Liver (tissue), 9 donors: ENCODE results near the gene TBC1D22B. TPM values are rescaled to one million over a fixed set of nuclear protein-coding genes. Genes with fewer than 3 reads are reported as not detected.

Source experiments
- DNase-seq: peaks from one replicate; pipeline ENCODE4 v3.0.0-alpha.2; 2017; ENCODE audit warnings: low spot score
- H3K27ac ChIP-seq, 2 donors: one replicate each; pipeline ENCODE4 v1.7.0; 2013; ENCODE audit warnings: inconsistent platforms in 2 of 2, low read length in 2 of 2, control low read depth in 1 of 2, low read depth in 1 of 2, mild to moderate bottlenecking in 1 of 2
- H3K27me3 ChIP-seq, 4 donors: one replicate each; pipeline versions ENCODE4 v1.6.1 to v1.7.0; 2013; ENCODE audit warnings: low read length in 3 of 4, inconsistent platforms in 1 of 4, mild to moderate bottlenecking in 1 of 4, moderate library complexity in 1 of 4; ENCODE audit not compliant: control insufficient read depth in 4 of 4, insufficient read depth in 4 of 4
- H3K36me3 ChIP-seq, 4 donors: one replicate each; pipeline versions ENCODE4 v1.6.1 to v1.7.0; 2013; ENCODE audit warnings: low read length in 3 of 4, mild to moderate bottlenecking in 3 of 4, low read depth in 1 of 4, moderate library complexity in 1 of 4; ENCODE audit not compliant: control insufficient read depth in 4 of 4, insufficient read depth in 3 of 4
- H3K4me1 ChIP-seq, 4 donors: one replicate each; pipeline versions ENCODE4 v1.6.1 to v1.7.0; 2013; ENCODE audit warnings: low read length in 3 of 4, mild to moderate bottlenecking in 3 of 4, moderate library complexity in 1 of 4; ENCODE audit not compliant: control insufficient read depth in 4 of 4, insufficient read depth in 4 of 4
- H3K4me3 ChIP-seq, 3 donors: one replicate each; pipeline versions ENCODE4 v1.6.1 to v1.7.0; 2013; ENCODE audit warnings: low read length in 3 of 3, control low read depth in 1 of 3, low read depth in 1 of 3, mild to moderate bottlenecking in 1 of 3
- H3K9ac ChIP-seq, 2 donors: one replicate each; pipeline ENCODE4 v1.7.0; 2013; ENCODE audit warnings: low read length in 2 of 2, mild to moderate bottlenecking in 2 of 2, moderate library complexity in 2 of 2, control low read depth in 1 of 2, low read depth in 1 of 2
- H3K9me3 ChIP-seq, 4 donors: one replicate each; pipeline versions ENCODE4 v1.6.1 to v1.7.0; 2013; ENCODE audit warnings: low read length in 3 of 4; ENCODE audit not compliant: control insufficient read depth in 4 of 4
- EGR1 ChIP-seq, 2 donors: IDR thresholded peaks; 2 replicates each; pipeline ENCODE4 v1.6.1; 2016 to 2018; ENCODE audit warnings: antibody characterized with exemption in 2 of 2, low read depth in 2 of 2
- FOXA1 ChIP-seq: IDR thresholded peaks from 2 replicates; pipeline ENCODE4 v1.6.1; 2016; ENCODE audit warnings: antibody characterized with exemption
- FOXA2 ChIP-seq: IDR thresholded peaks from 2 replicates; pipeline ENCODE4 v1.6.1; 2016; ENCODE audit warnings: antibody characterized with exemption
- GABPA ChIP-seq, 2 donors: IDR thresholded peaks in 1 of 2; conservative IDR thresholded peaks in 1 of 2; 2 replicates each; pipeline ENCODE4 v1.6.1; 2016; ENCODE audit warnings: antibody characterized with exemption in 2 of 2, mild to moderate bottlenecking in 1 of 2, moderate library complexity in 1 of 2
- HNF4G ChIP-seq: IDR thresholded peaks from 2 replicates; pipeline ENCODE4 v1.6.1; 2016; ENCODE audit warnings: antibody characterized with exemption
- MAX ChIP-seq: IDR thresholded peaks from 2 replicates; pipeline ENCODE4 v1.6.1; 2016; ENCODE audit warnings: antibody characterized with exemption
- NR2F2 ChIP-seq: IDR thresholded peaks from 2 replicates; pipeline ENCODE4 v1.6.1; 2016; ENCODE audit warnings: antibody characterized with exemption
- RAD21 ChIP-seq, 2 donors: IDR thresholded peaks; 2 replicates each; pipeline ENCODE4 v1.6.1; 2016; ENCODE audit warnings: antibody characterized with exemption in 2 of 2, mild to moderate bottlenecking in 2 of 2
- REST ChIP-seq: IDR thresholded peaks from 2 replicates; pipeline ENCODE4 v1.6.1; 2016; ENCODE audit warnings: antibody characterized with exemption, mild to moderate bottlenecking
- RXRA ChIP-seq, 2 donors: IDR thresholded peaks; 2 replicates each; pipeline ENCODE4 v1.6.1; 2017 to 2018; ENCODE audit warnings: antibody characterized with exemption in 2 of 2, mild to moderate bottlenecking in 1 of 2
- TAF1 ChIP-seq: conservative IDR thresholded peaks from 2 replicates; pipeline ENCODE4 v1.6.1; 2016; ENCODE audit warnings: antibody characterized with exemption, mild to moderate bottlenecking
- WGBS: extraction: QIAGEN DNeasy Blood & Tissue Kit; methylation state at CpG from one replicate; pipeline ENCODE4 v1.1.7; 2013; 5-methylcytosine and 5-hydroxymethylcytosine counted together
- polyA plus RNA-seq, 2 donors: library from polyadenylated mRNA; stranded (reverse) in 1 of 2; unstranded in 1 of 2; fragments of 200-250 nt in 1 of 2; fragments of >200 nt in 1 of 2; fragmentation: Nextera tagmentation in 1 of 2; extraction: Ambion mirVana in 1 of 2; gene quantifications; one replicate each; pipeline versions ENCODE4 v1.2.1 to v1.2.3, GENCODE V29; 2013 to 2015
- total RNA-seq, 2 donors: library from RNA; depleted of rRNA; stranded (reverse); fragments of >200 nt; gene quantifications; one replicate each; pipeline ENCODE4 v1.2.3, GENCODE V29; 2014
- TF ChIP-seq, protein P1 (sequence below): fragments of 150-350 bp; IDR thresholded peaks from 2 replicates; pipeline ENCODE4 v1.5.1; 2017; ENCODE audit warnings: improper control_type of control experiment, low read depth, low read length; ENCODE audit not compliant: missing input control
- TF ChIP-seq, protein P2 (sequence below): IDR thresholded peaks from 2 replicates; pipeline ENCODE4 v1.6.1; 2016; ENCODE audit warnings: antibody characterized with exemption
- donor health status: healthy.
- donor health status: healthy.
- donor health status: healthy.
- donor health status: healthy.
- donor health status: healthy.

Gene TBC1D22B
- total and polyA plus RNA-seq, 4 donors, result 1.4 to 10.7 (median 1.9) TPM

DNA sequence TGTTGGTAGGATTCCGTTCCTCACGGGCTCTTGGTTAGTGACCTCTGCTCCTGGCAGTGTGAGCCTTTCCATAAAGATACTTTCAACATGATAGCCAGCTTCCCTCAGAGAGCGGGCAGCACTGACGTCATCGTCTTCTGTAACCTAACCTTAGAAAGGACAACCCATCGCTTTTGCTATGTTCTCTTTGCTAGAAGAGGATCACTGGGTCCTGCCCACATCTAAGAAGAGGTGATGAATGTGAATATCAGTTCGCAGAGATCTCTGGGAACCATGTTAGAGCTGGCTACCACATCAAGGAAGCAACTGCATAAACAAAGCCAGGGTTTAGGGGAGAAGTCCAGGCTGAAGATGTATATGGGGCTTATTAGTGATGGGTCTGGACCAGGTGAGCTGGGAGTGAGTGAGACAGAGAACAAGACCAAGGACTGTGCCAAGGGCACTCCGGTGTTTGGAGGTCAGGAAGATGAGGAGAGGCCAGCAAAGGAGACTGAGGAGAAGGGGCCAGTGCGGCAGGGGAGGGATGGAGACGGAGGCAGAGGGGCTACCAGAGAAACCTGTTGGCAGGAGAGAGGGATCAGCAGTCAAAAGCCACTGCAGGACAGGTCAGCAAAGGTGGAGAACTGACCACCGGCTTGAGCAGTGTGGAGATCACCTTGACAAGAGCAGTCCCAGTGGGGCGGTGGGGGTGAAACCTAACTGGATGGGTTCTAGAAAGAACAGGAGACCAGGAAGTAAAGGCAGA lies 47.9 kb upstream of the TBC1D22B start (continued):
- TF ChIP-seq MAX (no peak), EGR1 (IDR thresholded peaks at IDR 0.05; ENCODE audit: low read depth in 2 of 2) (no peak), FOXA1 (no peak), TAF1 (no peak), FOXA2 (no peak), NR2F2 (no peak)
- TF ChIP-seq, protein P1, sequence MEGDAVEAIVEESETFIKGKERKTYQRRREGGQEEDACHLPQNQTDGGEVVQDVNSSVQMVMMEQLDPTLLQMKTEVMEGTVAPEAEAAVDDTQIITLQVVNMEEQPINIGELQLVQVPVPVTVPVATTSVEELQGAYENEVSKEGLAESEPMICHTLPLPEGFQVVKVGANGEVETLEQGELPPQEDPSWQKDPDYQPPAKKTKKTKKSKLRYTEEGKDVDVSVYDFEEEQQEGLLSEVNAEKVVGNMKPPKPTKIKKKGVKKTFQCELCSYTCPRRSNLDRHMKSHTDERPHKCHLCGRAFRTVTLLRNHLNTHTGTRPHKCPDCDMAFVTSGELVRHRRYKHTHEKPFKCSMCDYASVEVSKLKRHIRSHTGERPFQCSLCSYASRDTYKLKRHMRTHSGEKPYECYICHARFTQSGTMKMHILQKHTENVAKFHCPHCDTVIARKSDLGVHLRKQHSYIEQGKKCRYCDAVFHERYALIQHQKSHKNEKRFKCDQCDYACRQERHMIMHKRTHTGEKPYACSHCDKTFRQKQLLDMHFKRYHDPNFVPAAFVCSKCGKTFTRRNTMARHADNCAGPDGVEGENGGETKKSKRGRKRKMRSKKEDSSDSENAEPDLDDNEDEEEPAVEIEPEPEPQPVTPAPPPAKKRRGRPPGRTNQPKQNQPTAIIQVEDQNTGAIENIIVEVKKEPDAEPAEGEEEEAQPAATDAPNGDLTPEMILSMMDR, result no peak

DNA sequence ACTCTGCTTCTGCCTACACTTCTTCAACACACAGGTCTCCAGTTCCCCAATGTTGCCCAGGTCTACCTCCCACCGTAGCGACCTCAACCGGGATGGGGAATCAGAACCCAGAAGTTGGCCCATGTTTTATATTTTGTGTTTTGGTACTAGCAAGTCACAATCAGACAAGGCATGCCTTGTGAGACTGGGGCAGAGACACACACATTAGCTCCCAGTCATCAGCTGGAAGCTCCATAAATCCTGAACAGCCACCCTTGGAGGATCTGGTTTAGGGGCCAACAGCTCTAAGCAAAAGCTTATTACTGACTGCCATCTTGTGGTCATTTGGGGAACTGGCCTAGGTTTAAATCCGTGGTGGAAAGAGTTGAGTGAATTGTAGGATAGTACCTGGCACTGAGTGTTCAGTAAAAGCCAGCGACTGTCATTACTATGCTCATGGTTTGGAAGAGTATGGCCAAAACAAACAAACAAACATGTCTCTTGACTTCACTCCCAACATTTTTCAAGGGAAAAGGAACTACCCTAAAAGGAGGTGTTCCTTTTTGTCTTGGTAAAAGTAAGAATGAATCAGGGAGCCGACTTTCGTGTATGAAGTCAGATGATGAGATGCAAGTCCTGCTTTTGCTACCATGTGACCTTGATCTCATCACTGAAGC lies 47.1 kb upstream of the TBC1D22B start:
- Histone ChIP-seq H3K4me3 (no peak overlapping the region), H3K27me3 (no peaks in the 10 kb centered on the region), H3K36me3 (no peaks in the 10 kb centered on the region), H3K9me3 (no peaks in the 10 kb centered on the region), H3K9ac (no peak overlapping the region), H3K4me1 (no peaks in the 10 kb centered on the region), H3K27ac (no peak overlapping the region)
- TF ChIP-seq RAD21 (IDR thresholded peaks at IDR 0.05) (peak; percentile 100), TAF1 (no peak), REST (no peak), RXRA (IDR thresholded peaks at IDR 0.05) (peak in 1 of 2 donors; percentile 31)
- TF ChIP-seq, protein P1, result peak; percentile 100
- 65% methylated on average over 7 of the region's 7 CpGs for WGBS
- DNase-seq, result peak; percentile 87

DNA sequence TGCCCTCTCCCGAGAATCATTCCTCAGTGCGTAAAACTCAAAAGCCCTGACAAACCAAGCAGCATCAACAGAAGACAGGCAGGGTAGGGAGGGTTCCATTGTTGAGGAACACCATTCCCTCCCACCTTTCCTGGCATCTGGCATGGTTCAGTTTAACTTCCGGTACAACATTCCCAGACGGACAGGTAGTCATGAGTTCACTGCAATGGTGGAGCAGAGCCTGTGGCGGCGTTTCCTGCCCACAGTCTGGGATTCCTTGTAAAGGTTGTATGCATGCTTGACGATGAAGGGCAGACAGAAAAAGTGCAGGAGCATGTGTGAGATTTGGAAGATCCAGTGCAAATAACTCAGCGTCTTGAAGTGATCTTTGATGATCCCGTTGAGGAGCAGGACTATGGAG lies 45.3 kb upstream of the TBC1D22B start:
- H3K27me3 ChIP-seq, result no peaks in the 10 kb centered on the region
- no peaks in the 10 kb centered on the region for H3K9me3 ChIP-seq
- no peak overlapping the region for H3K9ac ChIP-seq
- no peak overlapping the region for H3K4me3 ChIP-seq
- WGBS, result 89% methylated on average over 9 of the region's 9 CpGs
- no peaks in the 10 kb centered on the region for H3K4me1 ChIP-seq
- no peaks in the 10 kb centered on the region for H3K36me3 ChIP-seq
- H3K27ac ChIP-seq, result no peak overlapping the region
- TF ChIP-seq, protein P2, sequence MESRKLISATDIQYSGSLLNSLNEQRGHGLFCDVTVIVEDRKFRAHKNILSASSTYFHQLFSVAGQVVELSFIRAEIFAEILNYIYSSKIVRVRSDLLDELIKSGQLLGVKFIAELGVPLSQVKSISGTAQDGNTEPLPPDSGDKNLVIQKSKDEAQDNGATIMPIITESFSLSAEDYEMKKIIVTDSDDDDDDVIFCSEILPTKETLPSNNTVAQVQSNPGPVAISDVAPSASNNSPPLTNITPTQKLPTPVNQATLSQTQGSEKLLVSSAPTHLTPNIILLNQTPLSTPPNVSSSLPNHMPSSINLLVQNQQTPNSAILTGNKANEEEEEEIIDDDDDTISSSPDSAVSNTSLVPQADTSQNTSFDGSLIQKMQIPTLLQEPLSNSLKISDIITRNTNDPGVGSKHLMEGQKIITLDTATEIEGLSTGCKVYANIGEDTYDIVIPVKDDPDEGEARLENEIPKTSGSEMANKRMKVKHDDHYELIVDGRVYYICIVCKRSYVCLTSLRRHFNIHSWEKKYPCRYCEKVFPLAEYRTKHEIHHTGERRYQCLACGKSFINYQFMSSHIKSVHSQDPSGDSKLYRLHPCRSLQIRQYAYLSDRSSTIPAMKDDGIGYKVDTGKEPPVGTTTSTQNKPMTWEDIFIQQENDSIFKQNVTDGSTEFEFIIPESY, result no peak
- TF ChIP-seq RXRA (IDR thresholded peaks at IDR 0.05), result no peak
- TF ChIP-seq GABPA (IDR thresholded peaks at IDR 0.05 in 1 of 2, conservative IDR thresholded peaks at IDR 0.05 in 1 of 2), result no peak
- TF ChIP-seq FOXA1, result no peak
- TF ChIP-seq RAD21 (IDR thresholded peaks at IDR 0.05), result no peak
- no peak for TF ChIP-seq HNF4G
- no peak for TF ChIP-seq REST
- DNase-seq, result no peak
